HepG2 (cell line): Measurements from ENCODE around the gene MINDY2. TPM values are rescaled to one million over a fixed set of nuclear protein-coding genes. Genes with fewer than 3 reads are reported as not detected.

Experiments
- ATAC-seq: fragments of 200-7000 bp; cut with Tn5 transposase; 3 replicates; pipeline ENCODE4 v1.9.1; 2020; ENCODE audit warnings: mild to moderate bottlenecking, moderate library complexity
- BruUV-seq: library from RNA; stranded (reverse); fragments of 400-500 nt; replicated peaks from 2 replicates; lab custom pipeline; 2021; lab: Mats Ljungman, UMichigan
- CTCF ChIA-PET: fragments of 300-600 bp; formaldehyde crosslinking; extraction: SDS; loops from one replicate; lab custom pipeline; 2021; ENCODE audit warnings: low total read pairs, inconsistent platforms, low intra/inter-chr PET ratio; lab: Yijun Ruan, JAX
- POLR2A ChIA-PET: fragments of 350-600 bp; sonication (Branson Sonifier 250); formaldehyde crosslinking; loops from one replicate; lab custom pipeline; 2020; ENCODE audit warnings: antibody characterized with exemption, inconsistent platforms; lab: Yijun Ruan, JAX
- DNase-seq: peaks from one replicate; pipeline ENCODE4 v3.0.0-alpha.2; 2015; ENCODE audit warnings: low spot score
- FAIRE-seq: peaks from 3 replicates; lab custom pipeline; 2011; peaks lifted over from hg19 to GRCh38; lab: Jason Lieb, UNC
- H2AFZ ChIP-seq: one replicate; pipeline ENCODE4 v1.6.1; 2011; ENCODE audit warnings: low read length, inconsistent platforms
- H3K27ac ChIP-seq: fragments of 300-600 bp; 3 replicates; pipeline ENCODE4 v1.8.0; 2011; ENCODE audit warnings: mixed run types, mild to moderate bottlenecking, mixed read lengths, low read length, inconsistent platforms; ENCODE audit not compliant: insufficient read depth; ENCODE audit errors: extremely low read length
- H3K27me3 ChIP-seq, 2 experiments: fragments of 200-600 bp in 1 of 2; 2 replicates in 1 of 2; 3 replicates in 1 of 2; pipeline versions ENCODE4 v1.6.0 to v1.8.0; 2011; ENCODE audit warnings: low read length in 2 of 2, mild to moderate bottlenecking in 2 of 2, moderate library complexity in 2 of 2, inconsistent platforms in 1 of 2; ENCODE audit not compliant: insufficient read depth in 2 of 2, control insufficient read depth in 1 of 2
- H3K36me3 ChIP-seq, 2 experiments: fragments of 200-600 bp in 1 of 2; replicated peaks in 1 of 2; 2 replicates in 1 of 2; 3 replicates in 1 of 2; pipeline versions ENCODE4 v1.5.1 to v1.8.0; 2011; ENCODE audit warnings: low read length in 2 of 2, inconsistent platforms in 1 of 2; ENCODE audit not compliant: insufficient read depth in 2 of 2, control insufficient read depth in 1 of 2
- H3K4me1 ChIP-seq: 2 replicates; pipeline ENCODE4 v1.5.1; 2012; ENCODE audit warnings: low read length, inconsistent platforms; ENCODE audit not compliant: insufficient read depth
- H3K4me2 ChIP-seq: 2 replicates; pipeline ENCODE4 v1.6.0; 2011; ENCODE audit warnings: low read depth, low read length, inconsistent platforms
- H3K4me3 ChIP-seq, 3 experiments: fragments of 200-600 bp in 1 of 3; sonication (generic), shearing (Covaris generic) in 1 of 3; replicated peaks in 1 of 3; 2 replicates each; pipeline ENCODE4 v1.5.1; 2011 to 2016; ENCODE audit warnings: low read length in 3 of 3, inconsistent platforms in 2 of 3, low read depth in 2 of 3, mild to moderate bottlenecking in 2 of 3, control low read depth in 1 of 3, mixed read lengths in 1 of 3; ENCODE audit not compliant: insufficient read depth in 1 of 3
- H3K79me2 ChIP-seq: one replicate; pipeline ENCODE4 v1.6.1; 2011; ENCODE audit warnings: low read length, inconsistent platforms; ENCODE audit not compliant: insufficient read depth
- H3K9ac ChIP-seq: 2 replicates; pipeline ENCODE4 v1.6.0; 2011; ENCODE audit warnings: mild to moderate bottlenecking, low read depth, low read length, inconsistent platforms; ENCODE audit not compliant: insufficient read depth
- H3K9me3 ChIP-seq: 2 replicates; pipeline ENCODE4 v1.5.1; 2012; ENCODE audit warnings: mild to moderate bottlenecking, low read length
- H4K20me1 ChIP-seq: 2 replicates; pipeline ENCODE4 v1.6.0; 2011; ENCODE audit warnings: inconsistent platforms, mild to moderate bottlenecking, low read length, moderate library complexity; ENCODE audit not compliant: insufficient read depth
- ZZZ3 ChIP-seq: sonication (generic); formaldehyde crosslinking; IDR thresholded peaks from 2 replicates; pipeline ENCODE4 v1.4.0; 2020; ENCODE audit warnings: missing genetic modification reagents, mild to moderate bottlenecking, borderline replicate concordance
- WGBS: methylation state at CpG from one replicate; pipeline ENCODE4 v1.1.6; 2017; ENCODE audit warnings: low lambda C conversion rate; 5-methylcytosine and 5-hydroxymethylcytosine counted together
- in situ Hi-C: cut with HindIII; loops from 2 replicates; pipeline ENCODE4 v1.10.0; 2017; ENCODE audit warnings: low pct_unique_long_range_greater_than_20kb; ENCODE audit not compliant: extremely low pct_ligation_motif_present
- intact Hi-C: fragments of 100-400 bp; cut with micrococcal nuclease; formaldehyde crosslinking; loops from one replicate; pipeline ENCODE4 v1.10.0; 2022; ENCODE audit not compliant: unreplicated experiment
- polyA plus RNA-seq, 8 experiments: library from polyadenylated mRNA; depleted of rRNA in 3 of 8; stranded (reverse) in 7 of 8; unstranded in 1 of 8; fragments of >200 nt; fragmentation: Illumina TruSeq in 4 of 8; extraction: Trizol in 4 of 8; gene quantifications; 2 replicates each; pipeline versions ENCODE4 v1.2.1 to v1.2.3, GENCODE V29; 2011 to 2016; ENCODE audit warnings: low read depth in 4 of 8, missing spikeins in 1 of 8, mixed read lengths in 1 of 8; ENCODE audit not compliant: insufficient read depth in 1 of 8
- small RNA-seq, 3 experiments: library from RNA; depleted of rRNA; stranded (forward); fragments of <200 nt; gene quantifications; one replicate each; pipeline ENCODE3, GENCODE V24; 2012; ENCODE audit warnings: low read depth in 2 of 3, low replicate concordance in 1 of 3; ENCODE audit not compliant: insufficient read length in 3 of 3, insufficient read depth in 2 of 3
- total RNA-seq, 5 experiments: library from RNA; depleted of rRNA; stranded (reverse); fragments of >200 nt; fragmentation: Illumina TruSeq; extraction: Trizol; gene quantifications; 2 replicates each; pipeline ENCODE4 v1.2.3, GENCODE V29; 2016; ENCODE audit warnings: low read depth in 1 of 5

The MINDY2 gene
- total and polyA plus RNA-seq, 2 of the 13 experiments (the other 11 are each of a cell fraction or from before 2014, with no cell fraction given): 7.2 to 12.6 TPM

DNA sequence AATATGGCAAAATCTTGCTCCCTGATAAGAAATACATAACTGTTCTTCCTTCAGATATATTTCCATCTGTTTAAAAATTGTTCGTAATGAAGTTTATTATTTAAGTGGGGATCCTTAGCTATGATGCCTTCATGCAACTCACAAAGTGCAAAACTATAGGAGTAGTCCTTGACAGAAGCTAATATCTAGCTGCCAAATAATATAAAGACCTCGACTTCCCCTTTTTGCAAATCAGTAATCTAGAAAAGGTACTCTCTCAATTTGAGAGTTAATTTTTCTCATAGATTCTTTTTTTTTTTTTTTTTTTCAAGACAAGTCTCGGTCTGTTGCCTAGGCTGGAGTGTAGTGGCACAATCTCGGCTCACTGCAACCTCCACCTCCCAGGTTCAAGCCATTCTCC, 139.4 kb downstream of the MINDY2 start:
- peaks cover 7 to 46% of the 10 kb centered on the region in 2 experiments for H3K36me3 ChIP-seq

More for the DNA sequence above, 139.4 kb downstream of the MINDY2 start:
- Histone ChIP-seq H3K4me1 (no peaks in the 10 kb centered on the region), H4K20me1 (0 out of 2 replicates have a peak, but pooled peaks cover 4% of the 10 kb centered on the region), H3K9ac (no peak overlapping the region), H3K4me2 (no peak overlapping the region), H3K27ac (no peak overlapping the region), H3K4me3 (no peak overlapping the region), H3K9me3 (no peaks in the 10 kb centered on the region), H3K27me3 (no peaks in the 10 kb centered on the region; a peak in 1 of 5 replicates), H3K79me2 (peaks cover 2% of the 10 kb centered on the region), H2AFZ (no peak overlapping the region)
- DNase-seq (no peak), ATAC-seq (no peak), FAIRE-seq (no peak)
- no peak for TF ChIP-seq ZZZ3 (CRISPR knock-in tag)
- in situ Hi-C loops (no loop called here), intact Hi-C loops (no loop called here)
- ChIA-PET POLR2A (no interaction called here), CTCF (no interaction called here)
- no TSS peak for BruUV-seq
- 93% methylated on average over 4 of the region's 4 CpGs for WGBS

Small RNA genes lying within 50 kb of the gene (small RNA-seq; reads per million reads assigned to genes)
- gene RF00012: 0 reads per million in 3 experiments
- gene ZNF444P1: 0 reads per million in 3 experiments

Other genes starting within 250 kb of the MINDY2 start
- gene ADAM10, start 21.6 kb upstream of the MINDY2 start, total RNA-seq (2016; rRNA removed; fragmentation: Illumina TruSeq; extraction: Trizol): 86.8 and 125 TPM in 2 replicates
- gene ADAM10, start 21.6 kb upstream of the MINDY2 start, polyA plus RNA-seq (2011; rRNA removed): 92.7 and 100 TPM in 2 replicates
- 58.0 and 64.2 TPM in 2 replicates for gene SLTM, start 162.4 kb downstream of the MINDY2 start, total RNA-seq (2016; rRNA removed; fragmentation: Illumina TruSeq; extraction: Trizol)
- 20.3 and 22.0 TPM in 2 replicates for gene SLTM, start 162.4 kb downstream of the MINDY2 start, polyA plus RNA-seq (2011; rRNA removed)
- gene RNF111, start 216.4 kb downstream of the MINDY2 start, total RNA-seq (2016; rRNA removed; fragmentation: Illumina TruSeq; extraction: Trizol): 12.1 and 16.0 TPM in 2 replicates
- gene RNF111, start 216.4 kb downstream of the MINDY2 start, polyA plus RNA-seq (2011; rRNA removed): 19.4 and 23.1 TPM in 2 replicates